PC-3 (cell line): ENCODE data around the gene PHKB. TPM values are rescaled to one million over a fixed set of nuclear protein-coding genes. Genes with fewer than 3 reads are reported as not detected.

ENCODE experiments used
- ATAC-seq: fragments of 200-7000 bp; cut with Tn5 transposase; 2 replicates; pipeline ENCODE4 v1.9.1; 2020; ENCODE audit warnings: mild to moderate bottlenecking, moderate library complexity
- BruUV-seq: library from RNA; stranded (reverse); fragments of 400-500 nt; replicated peaks from 2 replicates; lab custom pipeline; 2021; lab: Mats Ljungman, UMichigan
- CTCF ChIA-PET: fragments of 300-600 bp; sonication (Branson Sonifier 250); formaldehyde crosslinking; loops from one replicate; lab custom pipeline; 2022; ENCODE audit warnings: antibody characterized with exemption; lab: Charles Lee
- POLR2A ChIA-PET: fragments of 300-600 bp; sonication (Branson Sonifier 250); formaldehyde crosslinking; loops from one replicate; lab custom pipeline; 2022; ENCODE audit warnings: antibody characterized with exemption; ENCODE audit not compliant: unreplicated experiment; lab: Charles Lee
- DNase-seq: peaks from one replicate; pipeline ENCODE4 v3.0.0-alpha.2; 2015
- H2AFZ ChIP-seq: fragments of 300-600 bp; sonication (generic); 2 replicates; pipeline ENCODE4 v1.6.0; 2016; ENCODE audit warnings: antibody characterized with exemption, low read length
- H3F3A ChIP-seq: fragments of 300-600 bp; sonication (generic); one replicate; pipeline ENCODE4 v1.6.0; 2017; ENCODE audit warnings: antibody characterized with exemption, low read length, control low read depth, mild to moderate bottlenecking; ENCODE audit not compliant: unreplicated experiment
- H3K27ac ChIP-seq: fragments of 300-600 bp; sonication (generic); 2 replicates; pipeline ENCODE4 v1.5.1; 2016; ENCODE audit warnings: mild to moderate bottlenecking, low read length
- H3K27me3 ChIP-seq: fragments of 300-600 bp; sonication (generic); 2 replicates; pipeline ENCODE4 v1.6.1; 2016; ENCODE audit warnings: low read length, mixed read lengths
- H3K36me3 ChIP-seq: fragments of 300-600 bp; sonication (generic); 2 replicates; pipeline ENCODE4 v1.6.1; 2016; ENCODE audit warnings: low read depth, mixed run types, low read length, mixed read lengths
- H3K4me1 ChIP-seq: fragments of 300-600 bp; sonication (generic); 2 replicates; pipeline ENCODE4 v1.5.1; 2016; ENCODE audit warnings: low read length; ENCODE audit not compliant: insufficient read depth
- H3K4me2 ChIP-seq: fragments of 300-600 bp; sonication (generic); 2 replicates; pipeline ENCODE4 v1.6.0; 2016; ENCODE audit warnings: low read length
- H3K4me3 ChIP-seq: fragments of 300-600 bp; sonication (generic); 2 replicates; pipeline ENCODE4 v1.5.1; 2016; ENCODE audit warnings: mild to moderate bottlenecking, low read length, mixed read lengths
- H3K79me2 ChIP-seq: fragments of 300-600 bp; sonication (generic); 2 replicates; pipeline ENCODE4 v1.6.1; 2017; ENCODE audit warnings: low read length, mixed read lengths
- H3K9ac ChIP-seq: fragments of 300-600 bp; sonication (generic); 2 replicates; pipeline ENCODE4 v1.6.0; 2016; ENCODE audit warnings: mild to moderate bottlenecking, low read length
- H3K9me2 ChIP-seq: fragments of 300-600 bp; sonication (generic); replicated peaks from 2 replicates; pipeline ENCODE4 v1.6.1; 2016; ENCODE audit warnings: mixed run types, low read length, mixed read lengths
- H3K9me3 ChIP-seq: fragments of 300-600 bp; sonication (generic); 2 replicates; pipeline ENCODE4 v1.6.1; 2016; ENCODE audit warnings: low read length, mixed read lengths
- H4K20me1 ChIP-seq: fragments of 300-600 bp; sonication (generic); 2 replicates; pipeline ENCODE4 v1.6.1; 2016; ENCODE audit warnings: low read length, mixed read lengths
- EZH2 ChIP-seq: fragments of 300-600 bp; sonication (generic); IDR thresholded peaks from one replicate; pipeline ENCODE4 v1.6.1; 2017; ENCODE audit warnings: antibody characterized with exemption, mild to moderate bottlenecking, low read length; ENCODE audit not compliant: unreplicated experiment
- EZH2phosphoT487 ChIP-seq: fragments of 300-600 bp; sonication (generic); IDR thresholded peaks from 2 replicates; pipeline ENCODE4 v1.6.1; 2018; ENCODE audit warnings: mild to moderate bottlenecking, antibody characterized with exemption, low read length, borderline replicate concordance
- intact Hi-C: fragments of 100-400 bp; cut with micrococcal nuclease; formaldehyde crosslinking; loops from 2 replicates; pipeline ENCODE4 v1.9.0; 2023
- total RNA-seq: library from RNA; depleted of rRNA; stranded (reverse); fragments of >200 nt; gene quantifications from 2 replicates; pipeline ENCODE4 v1.2.3, GENCODE V29; 2014
- TF ChIP-seq, protein P1 (sequence below): fragments of 300-600 bp; sonication (generic); conservative IDR thresholded peaks from 2 replicates; pipeline ENCODE4 v1.5.1; 2017; ENCODE audit warnings: antibody characterized with exemption, low read depth, mild to moderate bottlenecking, low read length

Gene PHKB
- total RNA-seq, 1 experiment from 2014 or later: 31.8 TPM

DNA sequence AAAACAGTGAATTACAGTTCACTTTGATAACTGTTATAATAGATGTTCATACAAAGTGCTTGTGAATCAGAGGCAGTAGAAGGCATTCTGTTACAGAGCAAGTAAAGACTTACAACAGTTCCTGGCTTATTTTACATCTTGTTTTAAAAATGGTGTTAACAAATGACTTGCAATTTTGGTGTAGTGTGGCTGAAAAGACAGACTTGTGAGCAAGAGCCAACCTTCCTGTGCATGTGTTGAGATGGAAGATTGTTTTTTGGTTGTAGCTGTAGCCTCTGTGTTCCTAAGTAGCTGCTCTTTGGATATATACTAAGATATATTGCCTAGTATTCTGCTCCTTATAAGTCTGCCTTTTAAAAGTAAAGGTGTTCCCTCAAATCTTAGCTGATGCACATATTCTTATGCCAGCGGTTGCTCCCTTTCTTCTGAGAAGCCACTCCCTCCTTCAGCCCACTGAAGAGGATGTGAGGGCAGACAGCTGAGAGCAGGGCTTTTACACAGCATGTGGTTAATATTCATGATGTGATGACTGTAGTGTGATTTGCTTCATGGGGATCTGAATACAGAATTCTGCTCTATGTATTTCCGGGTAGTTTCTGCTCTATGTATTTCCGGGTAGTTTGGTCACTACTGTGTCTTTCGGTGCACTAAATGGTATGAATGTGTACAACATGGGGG lies 182.3 kb downstream of the PHKB start:
- H4K20me1 ChIP-seq: no peaks in the 10 kb centered on the region
- intact Hi-C loops: no loop called here
- no peak overlapping the region for H2AFZ ChIP-seq
- no peaks in the 10 kb centered on the region for H3K4me1 ChIP-seq
- H3K9me2 ChIP-seq: no peaks in the 10 kb centered on the region
- H3K27me3 ChIP-seq: no peaks in the 10 kb centered on the region
- DNase-seq (no peak), ATAC-seq (no peak)
- TF ChIP-seq EZH2 (no peak), EZH2phosphoT487 (no peak)
- TF ChIP-seq, protein P1, sequence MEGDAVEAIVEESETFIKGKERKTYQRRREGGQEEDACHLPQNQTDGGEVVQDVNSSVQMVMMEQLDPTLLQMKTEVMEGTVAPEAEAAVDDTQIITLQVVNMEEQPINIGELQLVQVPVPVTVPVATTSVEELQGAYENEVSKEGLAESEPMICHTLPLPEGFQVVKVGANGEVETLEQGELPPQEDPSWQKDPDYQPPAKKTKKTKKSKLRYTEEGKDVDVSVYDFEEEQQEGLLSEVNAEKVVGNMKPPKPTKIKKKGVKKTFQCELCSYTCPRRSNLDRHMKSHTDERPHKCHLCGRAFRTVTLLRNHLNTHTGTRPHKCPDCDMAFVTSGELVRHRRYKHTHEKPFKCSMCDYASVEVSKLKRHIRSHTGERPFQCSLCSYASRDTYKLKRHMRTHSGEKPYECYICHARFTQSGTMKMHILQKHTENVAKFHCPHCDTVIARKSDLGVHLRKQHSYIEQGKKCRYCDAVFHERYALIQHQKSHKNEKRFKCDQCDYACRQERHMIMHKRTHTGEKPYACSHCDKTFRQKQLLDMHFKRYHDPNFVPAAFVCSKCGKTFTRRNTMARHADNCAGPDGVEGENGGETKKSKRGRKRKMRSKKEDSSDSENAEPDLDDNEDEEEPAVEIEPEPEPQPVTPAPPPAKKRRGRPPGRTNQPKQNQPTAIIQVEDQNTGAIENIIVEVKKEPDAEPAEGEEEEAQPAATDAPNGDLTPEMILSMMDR: no peak
- no peak overlapping the region for H3K27ac ChIP-seq
- H3F3A ChIP-seq: no peaks in the 10 kb centered on the region
- H3K79me2 ChIP-seq: no peaks in the 10 kb centered on the region
- ChIA-PET CTCF (no interaction called here), POLR2A (no interaction called here)
- H3K4me2 ChIP-seq: no peak overlapping the region
- H3K4me3 ChIP-seq: no peak overlapping the region
- no peak overlapping the region for H3K9ac ChIP-seq
- H3K9me3 ChIP-seq: no peaks in the 10 kb centered on the region
- no TSS peak for BruUV-seq
- no peaks in the 10 kb centered on the region for H3K36me3 ChIP-seq

DNA sequence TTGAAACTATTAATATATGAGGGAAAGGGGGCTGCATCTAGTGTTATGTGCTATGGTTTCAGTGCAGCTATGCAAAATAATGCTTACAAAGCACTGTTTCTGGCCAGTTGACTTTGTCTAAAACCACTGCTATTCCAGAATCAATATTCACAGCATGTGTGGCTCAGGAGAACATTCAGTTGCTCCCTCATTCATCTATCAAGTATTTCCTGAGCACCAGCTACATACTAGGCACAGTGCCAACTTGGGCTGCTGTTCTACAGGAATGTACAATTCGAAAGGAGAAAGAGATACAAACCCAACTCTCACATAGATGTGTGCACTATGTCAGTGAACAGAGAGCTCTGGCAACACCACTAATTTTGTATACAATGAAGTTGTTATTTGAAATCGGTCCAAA lies 183.0 kb downstream of the PHKB start:
- H3K4me1 ChIP-seq: no peaks in the 10 kb centered on the region
- no TSS peak for BruUV-seq

DNA sequence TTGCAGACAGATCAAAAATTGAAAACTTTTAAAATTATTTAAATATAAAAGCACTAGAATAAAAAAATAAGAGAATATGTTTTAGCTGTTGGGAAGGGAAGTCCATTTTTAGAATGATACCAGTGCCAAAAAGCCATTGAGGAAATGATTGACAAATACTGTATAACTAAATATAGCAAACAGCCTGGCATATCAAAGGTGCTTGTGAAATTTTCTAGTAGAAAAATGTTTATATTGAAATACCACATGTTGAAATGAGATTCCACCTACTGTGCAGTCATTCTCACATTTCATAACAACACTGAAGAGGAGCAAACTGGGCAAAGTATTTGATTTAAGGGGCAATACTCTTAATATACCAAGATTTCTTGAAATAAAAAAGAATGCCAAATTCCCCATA lies 183.5 kb downstream of the PHKB start:
- H3K79me2 ChIP-seq: no peaks in the 10 kb centered on the region
- H2AFZ ChIP-seq: no peak overlapping the region
- ChIA-PET CTCF (no interaction called here), POLR2A (no interaction called here)
- intact Hi-C loops: no loop called here
- no peak for DNase-seq
- H3K27me3 ChIP-seq: no peaks in the 10 kb centered on the region
- H3K9ac ChIP-seq: no peak overlapping the region
- TF ChIP-seq EZH2phosphoT487: no peak
- TF ChIP-seq, protein P1: no peak
- TF ChIP-seq EZH2: no peak
- H3K4me2 ChIP-seq: no peak overlapping the region
- H3K27ac ChIP-seq: no peak overlapping the region
- no peaks in the 10 kb centered on the region for H3K9me2 ChIP-seq
- BruUV-seq: no TSS peak
- H3K9me3 ChIP-seq: no peaks in the 10 kb centered on the region
- H3F3A ChIP-seq: no peaks in the 10 kb centered on the region
- ATAC-seq: no peak
- H3K4me3 ChIP-seq: no peak overlapping the region
- H3K36me3 ChIP-seq: no peaks in the 10 kb centered on the region
- no peaks in the 10 kb centered on the region for H3K4me1 ChIP-seq
- no peaks in the 10 kb centered on the region for H4K20me1 ChIP-seq

More for the DNA sequence above, 183.0 kb downstream of the PHKB start:
- no peak overlapping the region for H3K9ac ChIP-seq
- no peaks in the 10 kb centered on the region for H4K20me1 ChIP-seq
- no peaks in the 10 kb centered on the region for H3K27me3 ChIP-seq
- no peak for TF ChIP-seq EZH2
- TF ChIP-seq EZH2phosphoT487: no peak
- TF ChIP-seq, protein P1: no peak
- no peaks in the 10 kb centered on the region for H3K9me2 ChIP-seq
- ChIA-PET CTCF (no interaction called here), POLR2A (no interaction called here)
- no peaks in the 10 kb centered on the region for H3K36me3 ChIP-seq
- H3F3A ChIP-seq: no peaks in the 10 kb centered on the region
- H3K4me3 ChIP-seq: no peak overlapping the region
- H2AFZ ChIP-seq: no peak overlapping the region
- H3K4me2 ChIP-seq: no peak overlapping the region
- ATAC-seq: no peak
- no peak overlapping the region for H3K27ac ChIP-seq
- no peaks in the 10 kb centered on the region for H3K9me3 ChIP-seq
- peak; percentile 17 for DNase-seq
- no peaks in the 10 kb centered on the region for H3K79me2 ChIP-seq
- intact Hi-C loops: no loop called here
